GM19438 (cell line): ENCODE results near the gene PKIG.

ENCODE experiments used
- ATAC-seq: cut with Tn5 transposase; IDR thresholded peaks from one replicate; pipeline ENCODE4 v1.9.1; 2021; ENCODE audit warnings: low read depth; ENCODE audit not compliant: unreplicated experiment

Gene PKIG

GRCh38 chr20:44615876-44616603, 33.7 kb downstream of the PKIG start:
- no peak for ATAC-seq

- ATAC-seq = no peak
Observed at GRCh38 chr20:44616604-44616964, 34.2 kb downstream of the PKIG start.

GRCh38 chr20:44618318-44618731, 35.9 kb downstream of the PKIG start:
- ATAC-seq = no peak

GRCh38 chr20:44619294-44619693, 36.9 kb downstream of the PKIG start:
- ATAC-seq = no peak

GRCh38 chr20:44620030-44620429, 37.7 kb downstream of the PKIG start:
- no peak for ATAC-seq

- no peak for ATAC-seq
Observed at GRCh38 chr20:44621325-44621724, 38.9 kb downstream of the PKIG start.

- ATAC-seq = no peak
Observed at GRCh38 chr20:44621939-44622338, 39.6 kb downstream of the PKIG start.

- no peak for ATAC-seq
Observed at GRCh38 chr20:44622501-44623270, 40.3 kb downstream of the PKIG start.

GRCh38 chr20:44624152-44624551, 41.8 kb downstream of the PKIG start:
- ATAC-seq = no peak

- ATAC-seq = no peak
Observed at GRCh38 chr20:44624743-44625271, 42.4 kb downstream of the PKIG start.

- no peak for ATAC-seq
Observed at GRCh38 chr20:44625361-44625760, 43.0 kb downstream of the PKIG start.

- no peak for ATAC-seq
Observed at GRCh38 chr20:44626278-44626677, 43.9 kb downstream of the PKIG start.

GRCh38 chr20:44627364-44628010, 45.1 kb downstream of the PKIG start:
- no peak for ATAC-seq

- no peak for ATAC-seq
Observed at GRCh38 chr20:44629017-44629385, 46.6 kb downstream of the PKIG start.

- no peak for ATAC-seq
Observed at GRCh38 chr20:44629542-44629941, 47.2 kb downstream of the PKIG start.

GRCh38 chr20:44630297-44630696, 47.9 kb downstream of the PKIG start:
- no peak for ATAC-seq

GRCh38 chr20:44632103-44632752, 49.8 kb downstream of the PKIG start:
- ATAC-seq = no peak

GRCh38 chr20:44633187-44633810, 50.9 kb downstream of the PKIG start:
- no peak for ATAC-seq

GRCh38 chr20:44633872-44634600, 51.7 kb downstream of the PKIG start:
- no peak for ATAC-seq

- no peak for ATAC-seq
Observed at GRCh38 chr20:44635877-44636276, 53.5 kb downstream of the PKIG start.
